22Rv1 (cell line): Measurements from ENCODE around the gene SLC25A21.

ENCODE experiments used
- ZFX ChIP-seq: fragments of 450-650 bp; IDR thresholded peaks from 2 replicates; pipeline ENCODE4 v1.6.1; 2017; ENCODE audit warnings: antibody characterized with exemption, borderline replicate concordance
- TF ChIP-seq, protein P1 (sequence below): fragments of 450-650 bp; IDR thresholded peaks from 2 replicates; pipeline ENCODE4 v1.5.1; 2017; ENCODE audit warnings: mild to moderate bottlenecking

- TF ChIP-seq, protein P1, sequence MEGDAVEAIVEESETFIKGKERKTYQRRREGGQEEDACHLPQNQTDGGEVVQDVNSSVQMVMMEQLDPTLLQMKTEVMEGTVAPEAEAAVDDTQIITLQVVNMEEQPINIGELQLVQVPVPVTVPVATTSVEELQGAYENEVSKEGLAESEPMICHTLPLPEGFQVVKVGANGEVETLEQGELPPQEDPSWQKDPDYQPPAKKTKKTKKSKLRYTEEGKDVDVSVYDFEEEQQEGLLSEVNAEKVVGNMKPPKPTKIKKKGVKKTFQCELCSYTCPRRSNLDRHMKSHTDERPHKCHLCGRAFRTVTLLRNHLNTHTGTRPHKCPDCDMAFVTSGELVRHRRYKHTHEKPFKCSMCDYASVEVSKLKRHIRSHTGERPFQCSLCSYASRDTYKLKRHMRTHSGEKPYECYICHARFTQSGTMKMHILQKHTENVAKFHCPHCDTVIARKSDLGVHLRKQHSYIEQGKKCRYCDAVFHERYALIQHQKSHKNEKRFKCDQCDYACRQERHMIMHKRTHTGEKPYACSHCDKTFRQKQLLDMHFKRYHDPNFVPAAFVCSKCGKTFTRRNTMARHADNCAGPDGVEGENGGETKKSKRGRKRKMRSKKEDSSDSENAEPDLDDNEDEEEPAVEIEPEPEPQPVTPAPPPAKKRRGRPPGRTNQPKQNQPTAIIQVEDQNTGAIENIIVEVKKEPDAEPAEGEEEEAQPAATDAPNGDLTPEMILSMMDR: no peak
- TF ChIP-seq ZFX: no peak
Measured at GRCh38 chr14:37090026-37090425, 82.4 kb downstream of the SLC25A21 start.
